ENCODE data around the gene NR3C2. TPM values are rescaled to one million over a fixed set of nuclear protein-coding genes. Genes with fewer than 3 reads are reported as not detected.

NR3C2 gene
- total RNA-seq, 1 donor from 2014 or later = 0.75 TPM

DNA sequence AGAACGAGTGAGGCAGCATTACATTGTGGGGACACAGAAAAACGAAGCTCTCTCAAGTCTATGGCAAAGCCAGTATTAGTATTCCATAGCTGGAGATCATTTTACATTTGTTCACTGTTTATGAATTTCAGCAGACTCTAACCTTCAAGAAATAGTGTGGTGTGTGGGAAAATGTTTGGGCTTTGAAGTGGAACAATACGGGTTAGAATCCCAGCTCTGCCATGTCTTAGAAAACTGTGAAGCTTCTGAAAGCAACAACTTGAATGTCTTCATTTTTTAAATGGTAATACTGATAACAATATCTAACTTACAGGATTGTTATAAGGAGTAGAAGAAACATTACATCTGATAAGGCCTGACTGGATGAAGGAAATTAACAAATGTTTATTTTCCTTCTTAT is 217.7 kb downstream of the NR3C2 start:
- no peak overlapping the region for H3K27ac Mint-ChIP-seq (ENCODE audit: unreplicated experiment)
- H3K27me3 Mint-ChIP-seq (ENCODE audit: unreplicated experiment) = peaks cover 15% of the 10 kb centered on the region
- no peak overlapping the region for H3K4me3 Mint-ChIP-seq (ENCODE audit: unreplicated experiment)
- H3K36me3 Mint-ChIP-seq (ENCODE audit: unreplicated experiment) = no peaks in the 10 kb centered on the region
- H3K9me3 Mint-ChIP-seq (ENCODE audit: unreplicated experiment) = no peaks in the 10 kb centered on the region
- TF ChIP-seq CTCF (IDR thresholded peaks at IDR 0.05) = no peak
- no peak for DNase-seq (ENCODE audit: extremely low spot score, unreplicated experiment)
- no peaks in the 10 kb centered on the region for H3K4me1 Mint-ChIP-seq (ENCODE audit: unreplicated experiment)

DNA sequence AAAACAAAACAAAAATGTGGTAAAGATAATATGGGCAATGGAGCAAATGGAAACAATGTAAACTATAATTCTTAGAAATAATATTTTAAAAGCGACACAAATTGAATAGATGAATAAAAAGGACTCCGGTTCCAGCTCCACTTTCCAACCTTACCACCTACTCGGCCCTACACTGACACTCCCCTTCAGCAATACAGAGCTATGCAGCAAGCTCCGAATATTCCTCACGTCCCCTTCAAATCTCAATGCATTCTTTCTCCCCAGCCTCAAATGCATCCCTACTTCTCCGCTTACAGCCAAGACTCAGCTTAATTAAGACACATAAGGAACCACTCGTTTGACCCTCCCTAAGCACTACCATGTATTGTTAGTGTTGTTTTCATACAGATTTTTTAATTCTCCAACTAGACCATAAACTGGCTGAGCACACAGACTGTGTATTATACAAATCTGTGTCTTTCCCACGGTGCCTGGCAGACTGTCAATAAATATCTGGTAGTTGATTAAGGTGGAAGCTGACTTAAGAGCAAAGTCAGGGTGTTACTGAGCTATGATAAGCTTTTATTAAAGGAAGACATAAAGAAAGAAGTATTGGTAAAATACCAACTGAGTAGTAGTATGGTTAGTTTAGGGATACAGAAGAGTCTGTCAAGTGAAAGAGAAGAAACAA is 219.1 kb downstream of the NR3C2 start:
- peaks cover 19% of the 10 kb centered on the region for H3K27me3 Mint-ChIP-seq (ENCODE audit: unreplicated experiment)
- H3K27ac Mint-ChIP-seq (ENCODE audit: unreplicated experiment) = no peak overlapping the region
- no peak for TF ChIP-seq CTCF (IDR thresholded peaks at IDR 0.05)
- H3K36me3 Mint-ChIP-seq (ENCODE audit: unreplicated experiment) = no peaks in the 10 kb centered on the region
- no peak for DNase-seq (ENCODE audit: extremely low spot score, unreplicated experiment)
- H3K4me1 Mint-ChIP-seq (ENCODE audit: unreplicated experiment) = no peaks in the 10 kb centered on the region
- no peaks in the 10 kb centered on the region for H3K9me3 Mint-ChIP-seq (ENCODE audit: unreplicated experiment)
- no peak overlapping the region for H3K4me3 Mint-ChIP-seq (ENCODE audit: unreplicated experiment)

DNA sequence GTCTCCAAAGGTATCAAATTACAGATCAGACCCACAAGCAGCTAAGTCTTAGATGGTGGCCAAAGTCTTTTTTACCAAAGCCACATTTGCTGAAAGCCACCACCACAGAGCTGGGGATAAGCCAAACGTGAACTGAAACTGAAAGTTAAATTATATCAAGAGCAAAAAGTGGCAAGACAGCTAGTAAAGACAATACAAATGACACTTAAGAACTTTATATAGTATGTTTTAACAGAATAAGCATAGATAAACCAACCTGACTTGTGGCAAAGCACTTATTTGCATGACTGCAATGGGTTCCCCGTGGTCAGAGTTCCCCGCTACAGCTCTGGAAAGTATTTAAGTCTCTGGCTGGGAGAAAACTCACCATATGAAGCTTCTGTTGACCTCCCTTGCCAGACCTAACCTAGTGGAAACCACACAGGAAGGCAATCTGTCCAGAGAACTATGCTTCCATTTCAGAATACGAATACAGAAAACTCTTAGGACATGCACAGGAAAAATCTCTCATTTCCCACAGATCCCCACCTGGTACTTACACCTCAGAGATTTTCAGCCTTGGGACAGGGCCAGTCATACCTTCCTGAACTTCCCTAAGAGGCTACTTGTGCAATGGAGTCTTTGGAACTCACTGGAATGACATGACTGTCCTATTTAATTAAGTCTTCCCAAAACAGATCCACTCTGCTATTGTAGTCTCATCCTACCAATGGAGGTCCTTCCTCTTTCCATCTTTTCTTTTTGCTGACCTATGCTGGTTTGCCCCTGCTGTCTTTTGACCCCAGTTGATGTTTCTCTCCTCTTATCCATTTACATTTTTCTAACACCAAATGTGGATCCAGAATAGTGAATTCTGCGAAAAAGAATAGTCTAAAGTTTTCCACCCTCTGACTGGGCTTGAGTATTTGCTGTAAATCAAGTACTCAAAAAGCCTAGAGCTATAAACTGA is 225.1 kb downstream of the NR3C2 start:
- H3K9me3 Mint-ChIP-seq (ENCODE audit: unreplicated experiment) = no peaks in the 10 kb centered on the region
- DNase-seq (ENCODE audit: extremely low spot score, unreplicated experiment) = no peak

DNA sequence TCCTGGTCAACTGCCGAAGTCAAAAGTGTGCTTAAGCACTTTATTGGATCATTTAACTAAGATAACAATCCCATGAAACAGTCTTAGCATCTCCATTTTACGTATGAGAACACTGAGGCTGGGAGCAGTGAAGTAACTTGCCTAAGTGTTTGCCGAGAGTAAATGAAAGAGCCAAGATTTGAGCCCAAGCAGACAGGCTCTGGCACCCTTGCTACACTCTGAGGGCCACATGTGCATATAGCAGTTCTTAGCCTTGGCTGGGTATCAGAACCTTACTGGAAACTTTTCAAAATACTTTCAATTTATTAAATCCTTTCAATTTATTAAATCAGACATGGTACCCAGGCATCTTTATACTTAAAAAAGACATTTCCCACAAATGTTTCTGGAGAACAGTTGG is 225.9 kb downstream of the NR3C2 start:
- Mint-ChIP-seq H3K27ac (ENCODE audit: unreplicated experiment) (no peak overlapping the region), H3K4me1 (ENCODE audit: unreplicated experiment) (peaks cover 1% of the 10 kb centered on the region), H3K9me3 (ENCODE audit: unreplicated experiment) (no peaks in the 10 kb centered on the region), H3K27me3 (ENCODE audit: unreplicated experiment) (peaks cover 18% of the 10 kb centered on the region), H3K4me3 (ENCODE audit: unreplicated experiment) (no peak overlapping the region), H3K36me3 (ENCODE audit: unreplicated experiment) (no peaks in the 10 kb centered on the region)
- no peak for TF ChIP-seq CTCF (IDR thresholded peaks at IDR 0.05)
- DNase-seq (ENCODE audit: extremely low spot score, unreplicated experiment) = no peak

More for the DNA sequence above, 225.1 kb downstream of the NR3C2 start:
- H3K27ac Mint-ChIP-seq (ENCODE audit: unreplicated experiment) = no peak overlapping the region
- TF ChIP-seq CTCF (IDR thresholded peaks at IDR 0.05) = no peak
- peaks cover 18% of the 10 kb centered on the region for H3K27me3 Mint-ChIP-seq (ENCODE audit: unreplicated experiment)
- no peaks in the 10 kb centered on the region for H3K4me1 Mint-ChIP-seq (ENCODE audit: unreplicated experiment)
- no peak overlapping the region for H3K4me3 Mint-ChIP-seq (ENCODE audit: unreplicated experiment)
- no peaks in the 10 kb centered on the region for H3K36me3 Mint-ChIP-seq (ENCODE audit: unreplicated experiment)

- Mint-ChIP-seq H3K4me1 (ENCODE audit: unreplicated experiment) (peaks cover 1% of the 10 kb centered on the region), H3K4me3 (ENCODE audit: unreplicated experiment) (no peak overlapping the region), H3K27ac (ENCODE audit: unreplicated experiment) (no peak overlapping the region), H3K36me3 (ENCODE audit: unreplicated experiment) (no peaks in the 10 kb centered on the region), H3K27me3 (ENCODE audit: unreplicated experiment) (peaks cover 21% of the 10 kb centered on the region), H3K9me3 (ENCODE audit: unreplicated experiment) (no peaks in the 10 kb centered on the region)
- no peak for TF ChIP-seq CTCF (IDR thresholded peaks at IDR 0.05)
- DNase-seq (ENCODE audit: extremely low spot score, unreplicated experiment) = no peak
Measured at GRCh38 chr4:148215202-148215601, 227.0 kb downstream of the NR3C2 start.
